ENCODE data around the gene TAS1R3.

The TAS1R3 gene

GRCh38 chr1:1283821-1284220, 47.3 kb upstream of the TAS1R3 start:
- TF ChIP-seq CEBPB (IDR thresholded peaks at IDR 0.05) (no peak), YY1 (IDR thresholded peaks at IDR 0.05; ENCODE audit: low read depth) (no peak), NFIC (IDR thresholded peaks at IDR 0.05) (no peak), REST (IDR thresholded peaks at IDR 0.05; ENCODE audit: low read depth) (no peak), RAD21 (IDR thresholded peaks at IDR 0.05; ENCODE audit: low read depth) (no peak), MAX (IDR thresholded peaks at IDR 0.05) (no peak), TAF1 (IDR thresholded peaks at IDR 0.05; ENCODE audit: low read depth) (no peak), EGR1 (IDR thresholded peaks at IDR 0.05) (peak; percentile 85)

- TF ChIP-seq ZBTB7A (IDR thresholded peaks at IDR 0.05; ENCODE audit: low read depth) (0 out of 2 replicates have a peak, but pooled peaks have one; percentile 24), FOXM1 (IDR thresholded peaks at IDR 0.05; ENCODE audit: borderline replicate concordance, low read depth) (no peak)
Observed at GRCh38 chr1:1284221-1285101, 46.6 kb upstream of the TAS1R3 start.

- no peak for TF ChIP-seq CREB1 (IDR thresholded peaks at IDR 0.05; ENCODE audit: low read depth)
- TF ChIP-seq EP300 (IDR thresholded peaks at IDR 0.05; ENCODE audit: borderline replicate concordance), result no peak
- no peak for TF ChIP-seq YY1 (IDR thresholded peaks at IDR 0.05; ENCODE audit: low read depth)
- TF ChIP-seq FOXM1 (IDR thresholded peaks at IDR 0.05; ENCODE audit: borderline replicate concordance, low read depth), result no peak
- TF ChIP-seq ZBTB7A (IDR thresholded peaks at IDR 0.05; ENCODE audit: low read depth), result no peak
- no peak for TF ChIP-seq TEAD4 (IDR thresholded peaks at IDR 0.05)
- no peak for TF ChIP-seq REST (IDR thresholded peaks at IDR 0.05; ENCODE audit: low read depth)
- TF ChIP-seq MAX (IDR thresholded peaks at IDR 0.05), result no peak
- TF ChIP-seq TCF12 (IDR thresholded peaks at IDR 0.05; ENCODE audit: low read depth), result no peak
- TF ChIP-seq EGR1 (IDR thresholded peaks at IDR 0.05), result no peak
- TF ChIP-seq USF1 (IDR thresholded peaks at IDR 0.05), result no peak
- no peak for TF ChIP-seq CEBPB (IDR thresholded peaks at IDR 0.05)
- TF ChIP-seq RAD21 (IDR thresholded peaks at IDR 0.05; ENCODE audit: low read depth), result no peak
- no peak for TF ChIP-seq NFIC (IDR thresholded peaks at IDR 0.05)
- TF ChIP-seq TAF1 (IDR thresholded peaks at IDR 0.05; ENCODE audit: low read depth), result no peak
Observed at GRCh38 chr1:1285102-1285571, 45.9 kb upstream of the TAS1R3 start.

- TF ChIP-seq NFIC (IDR thresholded peaks at IDR 0.05), result no peak
- no peak for TF ChIP-seq YY1 (IDR thresholded peaks at IDR 0.05; ENCODE audit: low read depth)
- no peak for TF ChIP-seq REST (IDR thresholded peaks at IDR 0.05; ENCODE audit: low read depth)
- TF ChIP-seq TCF12 (IDR thresholded peaks at IDR 0.05; ENCODE audit: low read depth), result no peak
- TF ChIP-seq EGR1 (IDR thresholded peaks at IDR 0.05), result no peak
- TF ChIP-seq EP300 (IDR thresholded peaks at IDR 0.05; ENCODE audit: borderline replicate concordance), result no peak
Observed at GRCh38 chr1:1285611-1286311, 45.3 kb upstream of the TAS1R3 start.
